Stomach (tissue), 4 donors: ENCODE measurements around the gene USP12.

ENCODE experiments used
- EP300 ChIP-seq: sonication (generic); formaldehyde crosslinking; IDR thresholded peaks from one replicate; pipeline ENCODE4 v1.6.1; 2017; ENCODE audit warnings: antibody characterized with exemption
- POLR2A ChIP-seq, 4 donors: fragments of 450-650 bp; IDR thresholded peaks; one replicate each; pipeline ENCODE4 v1.6.1; 2016; ENCODE audit warnings: antibody characterized with exemption in 4 of 4, control low read depth in 2 of 4, mild to moderate bottlenecking in 1 of 4, moderate library complexity in 1 of 4
- POLR2AphosphoS5 ChIP-seq, 3 donors: sonication (generic); formaldehyde crosslinking; IDR thresholded peaks; one replicate each; pipeline ENCODE4 v1.6.1; 2016; ENCODE audit warnings: antibody characterized with exemption in 3 of 3
- TF ChIP-seq, protein P1 (sequence below), 7 experiments: fragments of 450-650 bp in 4 of 7; fragments of 200-600 bp in 3 of 7; sonication (generic) in 3 of 7; IDR thresholded peaks; one replicate each; pipeline ENCODE4 v1.5.1; 2016 to 2019; ENCODE audit warnings: antibody characterized with exemption in 7 of 7, control low read depth in 2 of 7, mild to moderate bottlenecking in 1 of 7

- TF ChIP-seq, protein P1, sequence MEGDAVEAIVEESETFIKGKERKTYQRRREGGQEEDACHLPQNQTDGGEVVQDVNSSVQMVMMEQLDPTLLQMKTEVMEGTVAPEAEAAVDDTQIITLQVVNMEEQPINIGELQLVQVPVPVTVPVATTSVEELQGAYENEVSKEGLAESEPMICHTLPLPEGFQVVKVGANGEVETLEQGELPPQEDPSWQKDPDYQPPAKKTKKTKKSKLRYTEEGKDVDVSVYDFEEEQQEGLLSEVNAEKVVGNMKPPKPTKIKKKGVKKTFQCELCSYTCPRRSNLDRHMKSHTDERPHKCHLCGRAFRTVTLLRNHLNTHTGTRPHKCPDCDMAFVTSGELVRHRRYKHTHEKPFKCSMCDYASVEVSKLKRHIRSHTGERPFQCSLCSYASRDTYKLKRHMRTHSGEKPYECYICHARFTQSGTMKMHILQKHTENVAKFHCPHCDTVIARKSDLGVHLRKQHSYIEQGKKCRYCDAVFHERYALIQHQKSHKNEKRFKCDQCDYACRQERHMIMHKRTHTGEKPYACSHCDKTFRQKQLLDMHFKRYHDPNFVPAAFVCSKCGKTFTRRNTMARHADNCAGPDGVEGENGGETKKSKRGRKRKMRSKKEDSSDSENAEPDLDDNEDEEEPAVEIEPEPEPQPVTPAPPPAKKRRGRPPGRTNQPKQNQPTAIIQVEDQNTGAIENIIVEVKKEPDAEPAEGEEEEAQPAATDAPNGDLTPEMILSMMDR (IDR thresholded peaks at IDR 0.05), result no peak
- TF ChIP-seq POLR2AphosphoS5 (IDR thresholded peaks at IDR 0.05) (no peak), POLR2A (IDR thresholded peaks at IDR 0.05) (no peak), EP300 (no peak)
Measured at GRCh38 chr13:27057817-27058216, 113.8 kb downstream of the USP12 start.
